K562 (cell line): ENCODE data around the gene HAUS5. TPM values are rescaled to one million over a fixed set of nuclear protein-coding genes. Genes with fewer than 3 reads are reported as not detected.

Source experiments
- CTBP1 ChIP-seq: fragments of 450-650 bp; IDR thresholded peaks from 2 replicates; pipeline ENCODE4 v1.6.1; 2016; ENCODE audit warnings: borderline replicate concordance
- DDX20 ChIP-seq: fragments of 450-650 bp; IDR thresholded peaks from 2 replicates; pipeline ENCODE4 v1.6.1; 2016; ENCODE audit warnings: missing genetic modification characterization, low read depth, mild to moderate bottlenecking, missing compliant biosample characterization, moderate library complexity
- HOXB6 ChIP-seq: fragments of 250-450 bp; sonication (Bioruptor Pico); IDR thresholded peaks from 2 replicates; pipeline ENCODE4 v1.5.1; 2022; ENCODE audit warnings: mild to moderate bottlenecking, borderline replicate concordance
- JUNB ChIP-seq: fragments of 450-650 bp; formaldehyde crosslinking; conservative IDR thresholded peaks from 2 replicates; pipeline ENCODE4 v1.4.0; 2020; ENCODE audit warnings: mild to moderate bottlenecking
- JUND ChIP-seq, 2 experiments: IDR thresholded peaks; 2 replicates in 1 of 2; 3 replicates in 1 of 2; pipeline ENCODE4 v1.6.1; 2011; ENCODE audit warnings: borderline replicate concordance in 2 of 2, low read depth in 2 of 2, low read length in 2 of 2, improper control_type of control experiment in 1 of 2, missing biosample characterization in 1 of 2, missing genetic modification characterization in 1 of 2, missing genetic modification reagents in 1 of 2
- KAT8 ChIP-seq: fragments of 450-650 bp; IDR thresholded peaks from 2 replicates; pipeline ENCODE4 v1.6.1; 2016; ENCODE audit warnings: low read depth, mild to moderate bottlenecking
- MBD2 ChIP-seq: sonication (generic); IDR thresholded peaks from 2 replicates; pipeline ENCODE4 v1.6.1; 2016; ENCODE audit warnings: low read depth, borderline replicate concordance
- NFIX ChIP-seq: fragments of 250-450 bp; sonication (Bioruptor Pico); IDR thresholded peaks from 2 replicates; pipeline ENCODE4 v1.4.0; 2020; ENCODE audit warnings: low read depth, mild to moderate bottlenecking, moderate library complexity
- OTX1 ChIP-seq: fragments of 450-650 bp; formaldehyde crosslinking; IDR thresholded peaks from 2 replicates; pipeline ENCODE4 v1.4.0; 2022; ENCODE audit warnings: mild to moderate bottlenecking
- RBFOX2 ChIP-seq: fragments of 200-400 bp; formaldehyde crosslinking; IDR thresholded peaks from 2 replicates; pipeline ENCODE4 v1.6.1; 2017; ENCODE audit warnings: low read depth, mild to moderate bottlenecking, low read length, moderate library complexity
- SUPT5H ChIP-seq: fragments of 450-650 bp; IDR thresholded peaks from 2 replicates; pipeline ENCODE4 v1.6.1; 2016
- polyA plus RNA-seq, 8 experiments: library from polyadenylated mRNA; depleted of rRNA in 4 of 8; stranded (reverse) in 5 of 8; unstranded in 3 of 8; fragments of >200 nt; fragmentation: Nextera tagmentation in 2 of 8; fragmentation: Illumina TruSeq in 1 of 8; extraction: Ambion mirVana in 2 of 8; extraction: Trizol in 1 of 8; gene quantifications; 2 replicates each; pipeline versions ENCODE4 v1.2.1 to v1.2.3, GENCODE V29; 2011 to 2014; ENCODE audit warnings: inconsistent platforms in 1 of 8, missing spikeins in 1 of 8
- total RNA-seq, 7 experiments: library from RNA; depleted of rRNA in 6 of 7; stranded (reverse); fragments of >200 nt in 6 of 7; fragmentation: Illumina TruSeq in 2 of 7; extraction: Trizol in 2 of 7; gene quantifications; 2 replicates each; pipeline versions ENCODE4 v1.2.1 to v1.2.3, GENCODE V29; 2011 to 2021; ENCODE audit warnings: low replicate concordance in 1 of 7
- TF ChIP-seq, protein P1 (sequence below): sonication (generic); formaldehyde crosslinking; IDR thresholded peaks from 2 replicates; pipeline ENCODE4 v1.8.1; 2023; ENCODE audit warnings: mild to moderate bottlenecking, missing genetic modification reagents
- TF ChIP-seq, protein P2 (sequence below): fragments of 450-650 bp; IDR thresholded peaks from 2 replicates; pipeline ENCODE4 v1.6.1; 2016; ENCODE audit warnings: borderline replicate concordance
- TF ChIP-seq, protein P3 (sequence below): sonication (generic); formaldehyde crosslinking; IDR thresholded peaks from 2 replicates; pipeline ENCODE4 v1.8.1; 2023; ENCODE audit warnings: mild to moderate bottlenecking, missing genetic modification reagents
- TF ChIP-seq, protein P4 (sequence below): fragments of 450-650 bp; IDR thresholded peaks from 2 replicates; pipeline ENCODE4 v1.6.1; 2016; ENCODE audit warnings: mild to moderate bottlenecking
- TF ChIP-seq, protein P5 (sequence below): fragments of 450-650 bp; formaldehyde crosslinking; IDR thresholded peaks from 2 replicates; pipeline ENCODE4 v1.4.0; 2020; ENCODE audit warnings: mild to moderate bottlenecking, moderate library complexity

The HAUS5 gene
- total and polyA plus RNA-seq, 9 of the 15 experiments (the other 6 are each of a cell fraction or from before 2014, with no cell fraction given) = 3.5 to 41.3 (median 14.2) TPM

GRCh38 chr19:35628565-35629331 is 16.2 kb downstream of the HAUS5 start, which contains the start of gene RBM42 (continued):
- TF ChIP-seq, protein P1, sequence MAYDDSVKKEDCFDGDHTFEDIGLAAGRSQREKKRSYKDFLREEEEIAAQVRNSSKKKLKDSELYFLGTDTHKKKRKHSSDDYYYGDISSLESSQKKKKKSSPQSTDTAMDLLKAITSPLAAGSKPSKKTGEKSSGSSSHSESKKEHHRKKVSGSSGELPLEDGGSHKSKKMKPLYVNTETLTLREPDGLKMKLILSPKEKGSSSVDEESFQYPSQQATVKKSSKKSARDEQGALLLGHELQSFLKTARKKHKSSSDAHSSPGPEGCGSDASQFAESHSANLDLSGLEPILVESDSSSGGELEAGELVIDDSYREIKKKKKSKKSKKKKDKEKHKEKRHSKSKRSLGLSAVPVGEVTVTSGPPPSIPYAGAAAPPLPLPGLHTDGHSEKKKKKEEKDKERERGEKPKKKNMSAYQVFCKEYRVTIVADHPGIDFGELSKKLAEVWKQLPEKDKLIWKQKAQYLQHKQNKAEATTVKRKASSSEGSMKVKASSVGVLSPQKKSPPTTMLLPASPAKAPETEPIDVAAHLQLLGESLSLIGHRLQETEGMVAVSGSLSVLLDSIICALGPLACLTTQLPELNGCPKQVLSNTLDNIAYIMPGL (CRISPR knock-in tag) = no peak
- TF ChIP-seq MBD2 (peak; percentile 98), RBFOX2 (peak; percentile 89), JUNB (CRISPR knock-in tag) (peak; percentile 99), HOXB6 (CRISPR knock-in tag) (0 out of 2 replicates have a peak, but pooled peaks have one; percentile 58), NFIX (CRISPR knock-in tag) (0 out of 2 replicates have a peak, but pooled peaks have one; percentile 18), DDX20 (tag) (no peak), CTBP1 (peak; percentile 38; the same call in 1 of the 2 replicates), SUPT5H (peak; percentile 81), KAT8 (peak; percentile 74; the same call in 1 of the 2 replicates), JUND (IDR thresholded peaks at IDR 0.05; ENCODE audit: borderline replicate concordance, low read depth, low read length) (peak; percentile 98), JUND (tag; IDR thresholded peaks at IDR 0.05; ENCODE audit: borderline replicate concordance, low read depth, low read length) (peak; percentile 94; the same call in 2 of the 3 replicates), OTX1 (CRISPR knock-in tag) (peak; percentile 77; the same call in 1 of the 2 replicates)
- TF ChIP-seq, protein P2, sequence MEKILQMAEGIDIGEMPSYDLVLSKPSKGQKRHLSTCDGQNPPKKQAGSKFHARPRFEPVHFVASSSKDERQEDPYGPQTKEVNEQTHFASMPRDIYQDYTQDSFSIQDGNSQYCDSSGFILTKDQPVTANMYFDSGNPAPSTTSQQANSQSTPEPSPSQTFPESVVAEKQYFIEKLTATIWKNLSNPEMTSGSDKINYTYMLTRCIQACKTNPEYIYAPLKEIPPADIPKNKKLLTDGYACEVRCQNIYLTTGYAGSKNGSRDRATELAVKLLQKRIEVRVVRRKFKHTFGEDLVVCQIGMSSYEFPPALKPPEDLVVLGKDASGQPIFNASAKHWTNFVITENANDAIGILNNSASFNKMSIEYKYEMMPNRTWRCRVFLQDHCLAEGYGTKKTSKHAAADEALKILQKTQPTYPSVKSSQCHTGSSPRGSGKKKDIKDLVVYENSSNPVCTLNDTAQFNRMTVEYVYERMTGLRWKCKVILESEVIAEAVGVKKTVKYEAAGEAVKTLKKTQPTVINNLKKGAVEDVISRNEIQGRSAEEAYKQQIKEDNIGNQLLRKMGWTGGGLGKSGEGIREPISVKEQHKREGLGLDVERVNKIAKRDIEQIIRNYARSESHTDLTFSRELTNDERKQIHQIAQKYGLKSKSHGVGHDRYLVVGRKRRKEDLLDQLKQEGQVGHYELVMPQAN = peak; percentile 82
- TF ChIP-seq, protein P3, sequence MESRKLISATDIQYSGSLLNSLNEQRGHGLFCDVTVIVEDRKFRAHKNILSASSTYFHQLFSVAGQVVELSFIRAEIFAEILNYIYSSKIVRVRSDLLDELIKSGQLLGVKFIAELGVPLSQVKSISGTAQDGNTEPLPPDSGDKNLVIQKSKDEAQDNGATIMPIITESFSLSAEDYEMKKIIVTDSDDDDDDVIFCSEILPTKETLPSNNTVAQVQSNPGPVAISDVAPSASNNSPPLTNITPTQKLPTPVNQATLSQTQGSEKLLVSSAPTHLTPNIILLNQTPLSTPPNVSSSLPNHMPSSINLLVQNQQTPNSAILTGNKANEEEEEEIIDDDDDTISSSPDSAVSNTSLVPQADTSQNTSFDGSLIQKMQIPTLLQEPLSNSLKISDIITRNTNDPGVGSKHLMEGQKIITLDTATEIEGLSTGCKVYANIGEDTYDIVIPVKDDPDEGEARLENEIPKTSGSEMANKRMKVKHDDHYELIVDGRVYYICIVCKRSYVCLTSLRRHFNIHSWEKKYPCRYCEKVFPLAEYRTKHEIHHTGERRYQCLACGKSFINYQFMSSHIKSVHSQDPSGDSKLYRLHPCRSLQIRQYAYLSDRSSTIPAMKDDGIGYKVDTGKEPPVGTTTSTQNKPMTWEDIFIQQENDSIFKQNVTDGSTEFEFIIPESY = peak; percentile 26; the same call in 1 of the 2 replicates
- TF ChIP-seq, protein P4, sequence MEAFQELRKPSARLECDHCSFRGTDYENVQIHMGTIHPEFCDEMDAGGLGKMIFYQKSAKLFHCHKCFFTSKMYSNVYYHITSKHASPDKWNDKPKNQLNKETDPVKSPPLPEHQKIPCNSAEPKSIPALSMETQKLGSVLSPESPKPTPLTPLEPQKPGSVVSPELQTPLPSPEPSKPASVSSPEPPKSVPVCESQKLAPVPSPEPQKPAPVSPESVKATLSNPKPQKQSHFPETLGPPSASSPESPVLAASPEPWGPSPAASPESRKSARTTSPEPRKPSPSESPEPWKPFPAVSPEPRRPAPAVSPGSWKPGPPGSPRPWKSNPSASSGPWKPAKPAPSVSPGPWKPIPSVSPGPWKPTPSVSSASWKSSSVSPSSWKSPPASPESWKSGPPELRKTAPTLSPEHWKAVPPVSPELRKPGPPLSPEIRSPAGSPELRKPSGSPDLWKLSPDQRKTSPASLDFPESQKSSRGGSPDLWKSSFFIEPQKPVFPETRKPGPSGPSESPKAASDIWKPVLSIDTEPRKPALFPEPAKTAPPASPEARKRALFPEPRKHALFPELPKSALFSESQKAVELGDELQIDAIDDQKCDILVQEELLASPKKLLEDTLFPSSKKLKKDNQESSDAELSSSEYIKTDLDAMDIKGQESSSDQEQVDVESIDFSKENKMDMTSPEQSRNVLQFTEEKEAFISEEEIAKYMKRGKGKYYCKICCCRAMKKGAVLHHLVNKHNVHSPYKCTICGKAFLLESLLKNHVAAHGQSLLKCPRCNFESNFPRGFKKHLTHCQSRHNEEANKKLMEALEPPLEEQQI = 0 out of 2 replicates have a peak, but pooled peaks have one; percentile 78
- TF ChIP-seq, protein P5, sequence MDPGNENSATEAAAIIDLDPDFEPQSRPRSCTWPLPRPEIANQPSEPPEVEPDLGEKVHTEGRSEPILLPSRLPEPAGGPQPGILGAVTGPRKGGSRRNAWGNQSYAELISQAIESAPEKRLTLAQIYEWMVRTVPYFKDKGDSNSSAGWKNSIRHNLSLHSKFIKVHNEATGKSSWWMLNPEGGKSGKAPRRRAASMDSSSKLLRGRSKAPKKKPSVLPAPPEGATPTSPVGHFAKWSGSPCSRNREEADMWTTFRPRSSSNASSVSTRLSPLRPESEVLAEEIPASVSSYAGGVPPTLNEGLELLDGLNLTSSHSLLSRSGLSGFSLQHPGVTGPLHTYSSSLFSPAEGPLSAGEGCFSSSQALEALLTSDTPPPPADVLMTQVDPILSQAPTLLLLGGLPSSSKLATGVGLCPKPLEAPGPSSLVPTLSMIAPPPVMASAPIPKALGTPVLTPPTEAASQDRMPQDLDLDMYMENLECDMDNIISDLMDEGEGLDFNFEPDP = no peak
